ENCODE data around the gene TJP2. TPM values are rescaled to one million over a fixed set of nuclear protein-coding genes. Genes with fewer than 3 reads are reported as not detected.

The TJP2 gene
- total and polyA plus RNA-seq, 2 of the 4 experiments (the other 2 are of a cell fraction): 38.3 to 49.3 TPM

GRCh38 chr9:69215774-69216485 is 41.9 kb downstream of the TJP2 start:
- ATAC-seq (ENCODE audit: low read depth) (no peak), DNase-seq (no peak)
- Histone ChIP-seq H3K79me1 (ENCODE audit: low read depth in 1 of 2, low read length in 2 of 2) (peaks cover 10 to 11% of the 10 kb centered on the region in 2 experiments), H2AFZ (replicated peaks; ENCODE audit: low read length, poor library complexity) (no peak overlapping the region), H3K4me2 (ENCODE audit: low read depth, low read length) (no peak overlapping the region), H3K56ac (ENCODE audit: extremely low read depth, insufficient read depth, low read length) (no peak overlapping the region), H3K14ac (replicated peaks; ENCODE audit: low read depth, low read length) (no peak overlapping the region), H3K23ac (ENCODE audit: low read depth, low read length) (no peak overlapping the region), H3K4me3 (ENCODE audit: insufficient read depth, low read depth, low read length) (no peak overlapping the region), H2BK15ac (ENCODE audit: low read depth, low read length) (no peak overlapping the region), H3K27me3 (ENCODE audit: control insufficient read depth, insufficient read depth, low read length) (no peaks in the 10 kb centered on the region), H3K9me1 (ENCODE audit: insufficient read depth, low read length) (peaks cover 7% of the 10 kb centered on the region; the same call in 1 of the 2 replicates), H2AK5ac (ENCODE audit: low read depth, low read length) (no peak overlapping the region), H4K20me1 (ENCODE audit: insufficient read depth, low read length) (no peaks in the 10 kb centered on the region), H3K18ac (ENCODE audit: low read depth, low read length) (no peak overlapping the region), H3K36me3 (ENCODE audit: control insufficient read depth, insufficient read depth, low read length) (peaks cover 7% of the 10 kb centered on the region), H2AK9ac (replicated peaks; ENCODE audit: low read depth, low read length, poor library complexity) (no peak overlapping the region), H3K27ac (ENCODE audit: insufficient read depth, low read length) (no peak overlapping the region), H2BK5ac (ENCODE audit: low read depth, low read length, poor library complexity, severe bottlenecking) (no peak overlapping the region), H4K8ac (ENCODE audit: low read depth in 2 of 2, low read length in 2 of 2) (no peak overlapping the region), H3K9ac (ENCODE audit: low read depth, low read length) (no peak overlapping the region), H4K91ac (ENCODE audit: insufficient read depth, low read depth, low read length) (no peak overlapping the region), H2BK20ac (ENCODE audit: low read depth, low read length) (no peak overlapping the region), H3K4me1 (ENCODE audit: control insufficient read depth, insufficient read depth, low read length) (0 out of 2 replicates have a peak, but pooled peaks cover 1% of the 10 kb centered on the region), H4K5ac (ENCODE audit: low read depth, low read length) (no peak overlapping the region), H2BK120ac (ENCODE audit: low read depth, low read length) (no peak overlapping the region), H3K4ac (ENCODE audit: low read depth, low read length) (no peak overlapping the region), H3K9me3 (ENCODE audit: control insufficient read depth, insufficient read depth, low read length) (no peaks in the 10 kb centered on the region)
- ChIA-PET CTCF (no interaction called here), POLR2A (ENCODE audit: unreplicated experiment) (no interaction called here)
- intact Hi-C loops (cut with micrococcal nuclease): no loop called here
- TF ChIP-seq CHD1 (IDR thresholded peaks at IDR 0.05; ENCODE audit: low read depth, low read length) (no peak), CTCF (conservative IDR thresholded peaks at IDR 0.05; ENCODE audit: low read depth, low read length) (no peak), ELK1 (IDR thresholded peaks at IDR 0.05; ENCODE audit: borderline replicate concordance, low read depth, low read length) (no peak), MAZ (IDR thresholded peaks at IDR 0.05; ENCODE audit: borderline replicate concordance, low read depth, low read length) (no peak), RCOR1 (IDR thresholded peaks at IDR 0.05; ENCODE audit: insufficient replicate concordance, low read length) (no peak), SMC3 (IDR thresholded peaks at IDR 0.05; ENCODE audit: low read depth, low read length) (no peak), RFX5 (IDR thresholded peaks at IDR 0.05; ENCODE audit: low read depth, low read length) (no peak)
- BruUV-seq (replicated peaks): no TSS peak
- no CpG with 5 or more reads among the region's 9 CpGs for WGBS, 2 experiments (ENCODE audit: extremely low coverage in 2 of 2, insufficient read length in 1 of 2)
- dilution Hi-C loops (cut with HindIII; ENCODE audit: low sequenced_read_pairs, unreplicated experiment): no loop called here
- in situ Hi-C loops (cut with MboI; ENCODE audit: low sequenced_read_pairs): no loop called here
